ENCODE data around the gene RNU2-63P.
"Not testable (repeated sequence)": the region's sequence is repeated elsewhere in the genome, so short reads cannot be mapped to it uniquely, and the experiment has no call there.

GRCh38 chr2:88000474-88000873, 15.9 kb downstream of the RNU2-63P start:
- TF ChIP-seq CTCF, POLR2A (IDR thresholded peaks at IDR 0.05): not testable (repeated sequence)
